Measurements from ENCODE around the gene NTSR1.

The NTSR1 gene

GRCh38 chr20:62695448-62696414 lies 12.9 kb upstream of the NTSR1 start:
- H3K27me3 ChIP-seq (ENCODE audit: insufficient read depth, insufficient read length) = no peaks in the 10 kb centered on the region
- no peak for DNase-seq (ENCODE audit: low read depth, low spot score)
- H3K9me3 ChIP-seq (ENCODE audit: insufficient read depth, low read length) = no peaks in the 10 kb centered on the region
- TF ChIP-seq SUZ12 (IDR thresholded peaks at IDR 0.05; ENCODE audit: extremely low read depth, insufficient read depth, insufficient read length) = no peak
- no peak for TF ChIP-seq YY1 (IDR thresholded peaks at IDR 0.05; ENCODE audit: insufficient read depth, insufficient read length)
- TF ChIP-seq ZNF274 (IDR thresholded peaks at IDR 0.05; ENCODE audit: low read depth, low read length) = no peak
- no peak overlapping the region for H3K9ac ChIP-seq (ENCODE audit: insufficient read length, low read depth)
- H3K36me3 ChIP-seq (ENCODE audit: insufficient read depth, insufficient read length, low read length) = no peaks in the 10 kb centered on the region
- no peak overlapping the region for H3K4me3 ChIP-seq (ENCODE audit: insufficient read length, low read depth)
- peaks cover 8% of the 10 kb centered on the region for H3K4me1 ChIP-seq (ENCODE audit: insufficient read depth, insufficient read length)

GRCh38 chr20:62696434-62696957 lies 12.1 kb upstream of the NTSR1 start:
- no peak overlapping the region for H3K9ac ChIP-seq (ENCODE audit: insufficient read length, low read depth)
- no peaks in the 10 kb centered on the region for H3K36me3 ChIP-seq (ENCODE audit: insufficient read depth, insufficient read length, low read length)
- H3K9me3 ChIP-seq (ENCODE audit: insufficient read depth, low read length) = no peaks in the 10 kb centered on the region
- DNase-seq (ENCODE audit: low read depth, low spot score) = no peak
- no peak for TF ChIP-seq ZNF274 (IDR thresholded peaks at IDR 0.05; ENCODE audit: low read depth, low read length)
- no peak for TF ChIP-seq SUZ12 (IDR thresholded peaks at IDR 0.05; ENCODE audit: extremely low read depth, insufficient read depth, insufficient read length)
- TF ChIP-seq YY1 (IDR thresholded peaks at IDR 0.05; ENCODE audit: insufficient read depth, insufficient read length) = no peak
- no peaks in the 10 kb centered on the region for H3K27me3 ChIP-seq (ENCODE audit: insufficient read depth, insufficient read length)
- H3K4me1 ChIP-seq (ENCODE audit: insufficient read depth, insufficient read length) = peaks cover 8% of the 10 kb centered on the region
- no peak overlapping the region for H3K4me3 ChIP-seq (ENCODE audit: insufficient read length, low read depth)

- DNase-seq (ENCODE audit: low read depth, low spot score) = no peak
- no peaks in the 10 kb centered on the region for H3K27me3 ChIP-seq (ENCODE audit: insufficient read depth, insufficient read length)
- H3K9ac ChIP-seq (ENCODE audit: insufficient read length, low read depth) = no peak overlapping the region
- H3K9me3 ChIP-seq (ENCODE audit: insufficient read depth, low read length) = no peaks in the 10 kb centered on the region
- H3K36me3 ChIP-seq (ENCODE audit: insufficient read depth, insufficient read length, low read length) = no peaks in the 10 kb centered on the region
- H3K4me3 ChIP-seq (ENCODE audit: insufficient read length, low read depth) = no peak overlapping the region
- TF ChIP-seq ZNF274 (IDR thresholded peaks at IDR 0.05; ENCODE audit: low read depth, low read length) = no peak
- TF ChIP-seq YY1 (IDR thresholded peaks at IDR 0.05; ENCODE audit: insufficient read depth, insufficient read length) = no peak
- TF ChIP-seq SUZ12 (IDR thresholded peaks at IDR 0.05; ENCODE audit: extremely low read depth, insufficient read depth, insufficient read length) = no peak
- H3K4me1 ChIP-seq (ENCODE audit: insufficient read depth, insufficient read length) = peaks cover 9% of the 10 kb centered on the region
These were observed 11.6 kb upstream of the NTSR1 start for GRCh38 chr20:62696989-62697388.

DNA sequence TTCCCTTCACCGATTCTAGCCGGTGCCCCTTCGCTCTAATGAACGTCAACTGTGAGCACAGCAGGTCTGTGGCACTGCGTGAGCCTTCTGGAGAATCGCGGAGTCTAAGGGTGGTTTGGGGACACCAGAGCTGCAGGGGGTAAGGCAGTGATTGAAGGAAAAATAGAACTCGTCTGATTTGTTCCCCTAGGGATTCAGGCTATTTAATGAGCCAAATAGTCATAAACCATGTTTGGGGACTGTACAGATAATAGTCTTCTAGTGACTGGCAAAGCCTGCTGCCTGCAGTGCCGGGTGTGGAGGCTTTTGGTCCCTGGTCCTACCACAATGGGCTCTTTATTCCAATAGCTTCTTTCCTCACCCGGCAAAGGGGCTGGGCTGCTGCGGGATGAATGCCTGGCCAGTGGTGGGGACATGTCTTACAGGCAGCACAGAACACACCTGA lies 11.1 kb upstream of the NTSR1 start:
- no peak for TF ChIP-seq SUZ12 (IDR thresholded peaks at IDR 0.05; ENCODE audit: extremely low read depth, insufficient read depth, insufficient read length)
- TF ChIP-seq YY1 (IDR thresholded peaks at IDR 0.05; ENCODE audit: insufficient read depth, insufficient read length) = no peak
- TF ChIP-seq ZNF274 (IDR thresholded peaks at IDR 0.05; ENCODE audit: low read depth, low read length) = no peak
- DNase-seq (ENCODE audit: low read depth, low spot score) = no peak
- Histone ChIP-seq H3K9ac (ENCODE audit: insufficient read length, low read depth) (no peak overlapping the region), H3K4me1 (ENCODE audit: insufficient read depth, insufficient read length) (peaks cover 9% of the 10 kb centered on the region), H3K9me3 (ENCODE audit: insufficient read depth, low read length) (no peaks in the 10 kb centered on the region), H3K36me3 (ENCODE audit: insufficient read depth, insufficient read length, low read length) (no peaks in the 10 kb centered on the region), H3K27me3 (ENCODE audit: insufficient read depth, insufficient read length) (no peaks in the 10 kb centered on the region), H3K4me3 (ENCODE audit: insufficient read length, low read depth) (no peak overlapping the region)

DNA sequence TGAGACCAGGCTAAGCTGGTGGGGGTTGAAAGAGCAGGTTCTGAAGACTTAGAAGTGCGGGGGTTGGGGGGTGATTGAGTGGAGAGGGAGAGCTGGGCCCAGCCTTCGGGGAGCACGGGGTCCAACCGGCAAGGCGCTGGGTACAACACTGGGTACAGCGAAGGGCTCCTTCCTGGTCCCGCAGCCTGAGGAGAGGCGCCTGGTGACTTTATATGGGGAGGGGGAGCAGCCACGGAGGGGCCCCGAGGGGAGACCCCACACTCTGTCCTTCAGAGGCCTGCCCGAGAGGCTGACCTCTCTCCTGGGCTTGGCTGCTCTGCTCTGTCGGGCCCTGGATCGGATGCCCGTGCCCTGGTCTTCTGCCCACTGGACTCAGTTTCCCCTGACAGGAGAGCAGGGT lies 10.4 kb upstream of the NTSR1 start:
- Histone ChIP-seq H3K36me3 (ENCODE audit: insufficient read depth, insufficient read length, low read length) (no peaks in the 10 kb centered on the region), H3K9me3 (ENCODE audit: insufficient read depth, low read length) (no peaks in the 10 kb centered on the region), H3K4me1 (ENCODE audit: insufficient read depth, insufficient read length) (peaks cover 9% of the 10 kb centered on the region), H3K9ac (ENCODE audit: insufficient read length, low read depth) (no peak overlapping the region), H3K4me3 (ENCODE audit: insufficient read length, low read depth) (no peak overlapping the region), H3K27me3 (ENCODE audit: insufficient read depth, insufficient read length) (no peaks in the 10 kb centered on the region)
- TF ChIP-seq ZNF274 (IDR thresholded peaks at IDR 0.05; ENCODE audit: low read depth, low read length) (no peak), SUZ12 (IDR thresholded peaks at IDR 0.05; ENCODE audit: extremely low read depth, insufficient read depth, insufficient read length) (no peak), YY1 (IDR thresholded peaks at IDR 0.05; ENCODE audit: insufficient read depth, insufficient read length) (no peak)
- no peak for DNase-seq (ENCODE audit: low read depth, low spot score)

DNA sequence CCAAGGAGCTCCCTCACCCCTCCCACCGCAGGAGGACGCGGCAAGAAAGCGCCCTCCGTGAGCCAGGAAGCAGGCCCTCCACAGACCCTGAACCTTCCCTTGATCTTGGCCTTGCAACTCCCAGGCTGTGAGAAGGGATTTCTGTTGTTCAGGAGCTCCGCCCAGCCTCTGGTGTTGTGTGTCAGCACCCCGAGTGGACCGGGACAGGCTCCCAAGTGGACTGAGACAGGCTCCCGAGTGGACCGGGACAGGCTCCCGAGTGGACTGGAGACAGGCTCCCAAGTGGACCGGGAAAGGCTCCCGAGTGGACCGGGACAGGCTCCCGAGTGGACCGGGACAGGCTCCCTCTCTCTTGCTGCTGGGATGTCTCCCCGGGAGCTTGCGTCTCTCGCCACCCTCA lies 9.3 kb upstream of the NTSR1 start:
- no peak for TF ChIP-seq SUZ12 (IDR thresholded peaks at IDR 0.05; ENCODE audit: extremely low read depth, insufficient read depth, insufficient read length)
- no peak for TF ChIP-seq ZNF274 (IDR thresholded peaks at IDR 0.05; ENCODE audit: low read depth, low read length)
- no peak for TF ChIP-seq YY1 (IDR thresholded peaks at IDR 0.05; ENCODE audit: insufficient read depth, insufficient read length)
- no peaks in the 10 kb centered on the region for H3K27me3 ChIP-seq (ENCODE audit: insufficient read depth, insufficient read length)
- peaks cover 9% of the 10 kb centered on the region for H3K4me1 ChIP-seq (ENCODE audit: insufficient read depth, insufficient read length)
- no peak for DNase-seq (ENCODE audit: low read depth, low spot score)
- no peak overlapping the region for H3K9ac ChIP-seq (ENCODE audit: insufficient read length, low read depth)
- H3K36me3 ChIP-seq (ENCODE audit: insufficient read depth, insufficient read length, low read length) = no peaks in the 10 kb centered on the region
- no peaks in the 10 kb centered on the region for H3K9me3 ChIP-seq (ENCODE audit: insufficient read depth, low read length)
- no peak overlapping the region for H3K4me3 ChIP-seq (ENCODE audit: insufficient read length, low read depth)

DNA sequence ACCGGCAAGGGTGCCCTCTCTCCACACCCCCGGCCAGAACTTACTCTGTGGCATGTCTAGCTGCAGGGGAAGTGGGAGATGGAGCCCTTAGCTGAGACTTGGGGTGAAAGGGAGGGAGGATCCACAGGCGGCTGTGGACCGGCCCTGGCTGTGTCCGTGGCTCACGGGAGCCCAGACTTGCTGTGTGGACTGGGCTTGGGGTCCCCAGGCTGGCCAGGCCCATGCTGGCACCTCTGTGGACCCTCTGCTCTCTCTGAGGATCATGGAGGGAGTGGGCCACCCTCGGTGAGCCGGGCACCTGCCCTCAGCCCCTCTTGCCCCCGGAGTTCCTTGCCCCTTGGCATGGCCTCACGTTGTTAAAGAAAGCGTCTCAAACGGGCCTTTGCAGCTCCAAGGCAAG lies 8.9 kb upstream of the NTSR1 start:
- Histone ChIP-seq H3K9ac (ENCODE audit: insufficient read length, low read depth) (no peak overlapping the region), H3K36me3 (ENCODE audit: insufficient read depth, insufficient read length, low read length) (no peaks in the 10 kb centered on the region), H3K4me3 (ENCODE audit: insufficient read length, low read depth) (no peak overlapping the region), H3K4me1 (ENCODE audit: insufficient read depth, insufficient read length) (peaks cover 9% of the 10 kb centered on the region), H3K27me3 (ENCODE audit: insufficient read depth, insufficient read length) (no peaks in the 10 kb centered on the region), H3K9me3 (ENCODE audit: insufficient read depth, low read length) (no peaks in the 10 kb centered on the region)
- DNase-seq (ENCODE audit: low read depth, low spot score) = no peak
- TF ChIP-seq SUZ12 (IDR thresholded peaks at IDR 0.05; ENCODE audit: extremely low read depth, insufficient read depth, insufficient read length) = no peak
- no peak for TF ChIP-seq YY1 (IDR thresholded peaks at IDR 0.05; ENCODE audit: insufficient read depth, insufficient read length)
- TF ChIP-seq ZNF274 (IDR thresholded peaks at IDR 0.05; ENCODE audit: low read depth, low read length) = no peak

Data from NT2/D1 (cell line).